DMS 273 treated with DMSO at 0.1 percent for 48 hours (cell line): ENCODE measurements around the gene NCR3LG1.
"Not testable (repeated sequence)": the region's sequence is repeated elsewhere in the genome, so short reads cannot be mapped to it uniquely, and the experiment has no call there.

Experiments
- DNase-seq: peaks from one replicate; lab custom pipeline; 2025; lab: John Stamatoyannopoulos, UW

Gene NCR3LG1

GRCh38 chr11:17412488-17413180 lies 61.0 kb downstream of the NCR3LG1 start:
- DNase-seq = no peak

- no peak for DNase-seq
Measured at GRCh38 chr11:17413414-17414316, 62.1 kb downstream of the NCR3LG1 start.

- DNase-seq = no peak
Measured at GRCh38 chr11:17414317-17414737, 62.7 kb downstream of the NCR3LG1 start.

GRCh38 chr11:17414992-17415391 lies 63.4 kb downstream of the NCR3LG1 start:
- DNase-seq = no peak

GRCh38 chr11:17415523-17416104 lies 64.0 kb downstream of the NCR3LG1 start:
- DNase-seq = no peak

- no peak for DNase-seq
Measured at GRCh38 chr11:17416492-17416891, 64.9 kb downstream of the NCR3LG1 start.

- no peak for DNase-seq
Measured at GRCh38 chr11:17418444-17419081, 67.0 kb downstream of the NCR3LG1 start.

- no peak for DNase-seq
Measured at GRCh38 chr11:17421781-17422180, 70.2 kb downstream of the NCR3LG1 start.

GRCh38 chr11:17423533-17424310 lies 72.1 kb downstream of the NCR3LG1 start:
- no peak for DNase-seq

GRCh38 chr11:17426233-17426632 lies 74.6 kb downstream of the NCR3LG1 start:
- not testable (repeated sequence) for DNase-seq
